KMS-11 (cell line): Measurements from ENCODE around the gene TPPP.
A peak's percentile ranks its signal among the peaks of the same experiment; 100 is the strongest.
"Not testable (repeated sequence)": the region's sequence is repeated elsewhere in the genome, so short reads cannot be mapped to it uniquely, and the experiment has no call there.

Experiments
- H2AFZ ChIP-seq: fragments of 200-600 bp; sonication (generic); 2 replicates; pipeline ENCODE4 v1.6.1; 2016; ENCODE audit warnings: antibody characterized with exemption, mixed run types, low read depth
- H3K27ac ChIP-seq: fragments of 200-600 bp; sonication (generic); 2 replicates; pipeline ENCODE4 v1.6.1; 2016; ENCODE audit warnings: mild to moderate bottlenecking, mixed run types
- H3K27me3 ChIP-seq: fragments of 200-600 bp; sonication (generic); 2 replicates; pipeline ENCODE4 v1.6.1; 2017; ENCODE audit warnings: mild to moderate bottlenecking, low read depth, mixed run types, moderate library complexity; ENCODE audit not compliant: insufficient read depth
- H3K36me3 ChIP-seq: fragments of 200-600 bp; sonication (generic); 2 replicates; pipeline ENCODE4 v1.6.1; 2017; ENCODE audit warnings: mild to moderate bottlenecking, mixed run types; ENCODE audit not compliant: insufficient read depth
- H3K4me1 ChIP-seq: fragments of 200-600 bp; sonication (generic); 2 replicates; pipeline ENCODE4 v1.6.1; 2016; ENCODE audit warnings: mild to moderate bottlenecking, low read depth, mixed run types; ENCODE audit not compliant: poor library complexity, severe bottlenecking
- H3K4me2 ChIP-seq: fragments of 200-600 bp; sonication (generic); 2 replicates; pipeline ENCODE4 v1.7.0; 2016; ENCODE audit warnings: mild to moderate bottlenecking, mixed run types
- H3K4me3 ChIP-seq: fragments of 200-600 bp; sonication (generic); IDR thresholded peaks from 2 replicates; pipeline ENCODE4 v1.6.1; 2017; ENCODE audit warnings: low read depth, low read length, mixed read lengths; ENCODE audit not compliant: insufficient read depth
- H3K79me2 ChIP-seq: fragments of 200-600 bp; sonication (generic); 2 replicates; pipeline ENCODE4 v1.6.1; 2016; ENCODE audit warnings: low read depth, mixed run types; ENCODE audit not compliant: insufficient read depth
- H3K9ac ChIP-seq: fragments of 200-600 bp; sonication (generic); 2 replicates; pipeline ENCODE4 v1.6.1; 2016; ENCODE audit warnings: mild to moderate bottlenecking, mixed run types
- H4K20me1 ChIP-seq: fragments of 200-600 bp; sonication (generic); 2 replicates; pipeline ENCODE4 v1.6.1; 2016; ENCODE audit warnings: mild to moderate bottlenecking, mixed run types; ENCODE audit not compliant: insufficient read depth
- TF ChIP-seq, protein P1 (sequence below): fragments of 200-600 bp; sonication (generic); conservative IDR thresholded peaks from 2 replicates; pipeline ENCODE4 v1.6.1; 2017; ENCODE audit warnings: low read depth, mild to moderate bottlenecking, antibody characterized with exemption, low read length, moderate library complexity, mixed read lengths

TPPP gene

DNA sequence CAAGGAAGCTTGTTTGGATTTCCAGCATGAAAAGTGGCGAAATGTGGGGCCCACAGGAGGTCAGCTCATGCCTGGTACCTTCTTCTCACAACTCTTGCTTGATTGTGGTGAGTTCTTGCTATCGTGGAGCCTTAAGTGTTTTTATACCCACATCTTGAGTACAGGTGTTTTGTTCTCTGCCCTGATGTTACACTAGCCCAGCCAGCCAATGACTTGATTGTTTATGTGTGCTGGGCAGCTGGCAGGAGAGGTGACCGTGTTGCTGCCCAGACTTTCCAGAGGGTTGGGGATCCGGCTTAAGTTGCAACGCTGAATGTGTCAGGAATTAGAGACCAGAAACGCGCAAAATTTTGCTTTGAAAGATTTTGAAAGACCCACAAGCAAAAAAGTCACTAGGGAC lies 24.0 kb upstream of the TPPP start:
- H4K20me1 ChIP-seq = no peaks in the 10 kb centered on the region

DNA sequence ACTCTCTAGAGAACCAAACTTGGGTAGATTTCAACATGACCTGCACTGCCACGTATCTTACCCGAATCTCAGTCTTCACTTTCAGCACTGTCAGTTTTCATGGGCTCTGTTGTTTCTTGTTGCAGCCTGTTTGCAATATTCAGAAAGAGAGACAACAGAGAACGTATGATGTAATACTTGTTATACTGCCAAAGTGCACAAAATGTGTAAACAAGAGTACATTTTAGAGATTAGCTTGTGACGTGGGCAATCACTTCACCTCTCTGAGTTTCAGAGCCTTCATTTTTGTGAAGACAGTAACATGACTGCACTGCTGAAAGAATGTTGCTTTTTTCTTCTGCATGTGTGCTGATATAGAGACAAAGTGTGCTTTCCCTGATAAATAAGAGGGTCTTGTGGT lies 23.6 kb upstream of the TPPP start:
- H3K4me3 ChIP-seq, H3K9ac ChIP-seq, H3K36me3 ChIP-seq, H3K4me2 ChIP-seq, H3K27me3 ChIP-seq, H3K27ac ChIP-seq, H3K79me2 ChIP-seq, H2AFZ ChIP-seq, H4K20me1 ChIP-seq: not testable (repeated sequence)
- H3K4me1 ChIP-seq = peaks cover 26% of the 10 kb centered on the region

More for the DNA sequence above, 24.0 kb upstream of the TPPP start:
- Histone ChIP-seq H3K9ac (no peak overlapping the region), H3K4me3 (no peak overlapping the region), H2AFZ (no peak overlapping the region), H3K27me3 (no peaks in the 10 kb centered on the region), H3K4me2 (no peak overlapping the region), H3K36me3 (no peaks in the 10 kb centered on the region), H3K27ac (no peak overlapping the region), H3K4me1 (peaks cover 26% of the 10 kb centered on the region), H3K79me2 (no peaks in the 10 kb centered on the region)
- TF ChIP-seq, protein P1, sequence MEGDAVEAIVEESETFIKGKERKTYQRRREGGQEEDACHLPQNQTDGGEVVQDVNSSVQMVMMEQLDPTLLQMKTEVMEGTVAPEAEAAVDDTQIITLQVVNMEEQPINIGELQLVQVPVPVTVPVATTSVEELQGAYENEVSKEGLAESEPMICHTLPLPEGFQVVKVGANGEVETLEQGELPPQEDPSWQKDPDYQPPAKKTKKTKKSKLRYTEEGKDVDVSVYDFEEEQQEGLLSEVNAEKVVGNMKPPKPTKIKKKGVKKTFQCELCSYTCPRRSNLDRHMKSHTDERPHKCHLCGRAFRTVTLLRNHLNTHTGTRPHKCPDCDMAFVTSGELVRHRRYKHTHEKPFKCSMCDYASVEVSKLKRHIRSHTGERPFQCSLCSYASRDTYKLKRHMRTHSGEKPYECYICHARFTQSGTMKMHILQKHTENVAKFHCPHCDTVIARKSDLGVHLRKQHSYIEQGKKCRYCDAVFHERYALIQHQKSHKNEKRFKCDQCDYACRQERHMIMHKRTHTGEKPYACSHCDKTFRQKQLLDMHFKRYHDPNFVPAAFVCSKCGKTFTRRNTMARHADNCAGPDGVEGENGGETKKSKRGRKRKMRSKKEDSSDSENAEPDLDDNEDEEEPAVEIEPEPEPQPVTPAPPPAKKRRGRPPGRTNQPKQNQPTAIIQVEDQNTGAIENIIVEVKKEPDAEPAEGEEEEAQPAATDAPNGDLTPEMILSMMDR = no peak

DNA sequence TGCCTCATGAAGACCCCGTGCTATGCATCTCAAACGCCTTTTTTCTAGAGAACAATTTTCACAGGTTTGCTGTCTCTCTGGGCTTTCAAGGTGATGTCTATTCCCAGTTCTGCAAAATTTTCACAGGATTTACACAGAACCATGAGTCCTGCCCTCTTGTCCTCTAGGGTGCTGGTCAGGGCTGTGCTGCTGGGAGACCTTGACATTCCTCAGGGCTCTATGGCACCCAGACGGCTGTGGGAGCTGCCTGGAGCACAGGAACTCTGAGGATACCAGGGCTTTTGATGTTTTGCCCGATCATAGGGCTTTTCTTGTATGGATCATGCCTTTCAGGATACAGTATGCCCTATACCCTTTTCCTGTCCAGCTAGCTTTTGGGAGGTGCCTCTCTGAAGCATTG lies 22.5 kb upstream of the TPPP start:
- H3K27ac ChIP-seq, H3K9ac ChIP-seq, H3K36me3 ChIP-seq, H4K20me1 ChIP-seq, H3K79me2 ChIP-seq, H3K4me3 ChIP-seq, H3K27me3 ChIP-seq, H3K4me2 ChIP-seq, H2AFZ ChIP-seq: not testable (repeated sequence)
- peaks cover 26% of the 10 kb centered on the region for H3K4me1 ChIP-seq

DNA sequence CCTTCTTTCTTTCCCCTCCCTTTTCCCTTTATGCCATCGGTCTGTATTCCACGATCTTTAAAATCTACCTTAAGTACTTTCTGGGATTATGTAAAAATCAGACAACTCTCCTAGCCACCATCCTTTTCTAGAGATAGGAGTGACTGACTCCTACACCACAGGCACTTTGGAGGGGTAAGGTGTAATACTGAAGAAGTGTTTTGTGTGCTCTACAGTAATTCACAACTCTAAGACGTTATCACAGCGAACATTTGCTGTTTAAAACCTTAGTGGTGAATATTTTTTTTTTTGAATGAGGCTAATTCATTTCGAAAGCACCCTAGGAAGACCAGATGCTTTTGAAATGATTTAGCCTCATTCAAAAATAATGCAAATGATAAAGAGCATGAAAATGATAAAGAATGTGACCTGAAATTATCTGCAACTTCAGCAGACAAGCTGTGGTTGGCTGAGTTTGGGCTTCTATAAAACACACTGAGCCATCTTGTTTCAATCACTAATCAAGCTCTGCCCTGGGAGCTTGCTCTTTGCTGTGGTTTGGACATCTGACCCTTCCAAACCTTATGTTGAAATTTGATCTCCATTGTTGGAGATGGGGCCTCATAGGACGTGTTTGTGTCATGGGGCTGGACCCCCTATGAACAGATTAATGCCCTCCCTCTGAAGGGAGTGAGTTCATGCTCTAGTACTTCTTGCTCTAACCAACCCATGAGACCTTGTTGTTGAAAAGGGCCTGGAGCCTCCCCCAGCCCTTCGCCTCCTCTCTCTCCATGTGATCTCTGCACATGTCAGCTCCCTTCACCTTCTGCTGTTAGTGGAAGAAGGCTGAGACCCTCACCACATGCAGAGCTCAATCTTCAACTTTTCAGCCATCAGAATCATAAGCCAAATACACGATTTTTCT lies 21.3 kb upstream of the TPPP start:
- H3K79me2 ChIP-seq, H4K20me1 ChIP-seq, H3K36me3 ChIP-seq, H3K4me3 ChIP-seq, H3K27me3 ChIP-seq, H2AFZ ChIP-seq, H3K9ac ChIP-seq: not testable (repeated sequence)
- Histone ChIP-seq H3K4me1 (peaks cover 26% of the 10 kb centered on the region), H3K27ac (peak overlapping the region; percentile 38; the same call in 1 of the 2 replicates), H3K4me2 (peak overlapping the region; percentile 52; the same call in 1 of the 2 replicates)

GRCh38 chr5:713686-714085 lies 20.5 kb upstream of the TPPP start:
- Histone ChIP-seq H3K4me1 (peaks cover 26% of the 10 kb centered on the region), H3K4me2 (peak overlapping the region; percentile 52), H3K27ac (peak overlapping the region; percentile 37; the same call in 1 of the 2 replicates)
- not testable (repeated sequence) for H3K36me3 ChIP-seq, H2AFZ ChIP-seq, H4K20me1 ChIP-seq, H3K27me3 ChIP-seq, H3K9ac ChIP-seq, H3K79me2 ChIP-seq, H3K4me3 ChIP-seq

GRCh38 chr5:708848-709517 lies 15.8 kb upstream of the TPPP start:
- not testable (repeated sequence) for H2AFZ ChIP-seq, H3K27ac ChIP-seq, H3K27me3 ChIP-seq, H3K79me2 ChIP-seq, H3K9ac ChIP-seq, H3K4me3 ChIP-seq, H3K36me3 ChIP-seq, H3K4me2 ChIP-seq, H4K20me1 ChIP-seq
- H3K4me1 ChIP-seq = peaks cover 11% of the 10 kb centered on the region

GRCh38 chr5:708374-708773 lies 15.2 kb upstream of the TPPP start:
- not testable (repeated sequence) for H3K36me3 ChIP-seq, H3K27ac ChIP-seq, H3K4me2 ChIP-seq, H3K4me3 ChIP-seq, H3K4me1 ChIP-seq, H3K9ac ChIP-seq, H3K27me3 ChIP-seq, H2AFZ ChIP-seq, H4K20me1 ChIP-seq, H3K79me2 ChIP-seq

GRCh38 chr5:706127-706526 lies 13.0 kb upstream of the TPPP start:
- not testable (repeated sequence) for H3K4me1 ChIP-seq, H3K36me3 ChIP-seq, H3K4me2 ChIP-seq, H4K20me1 ChIP-seq, H3K79me2 ChIP-seq, H2AFZ ChIP-seq, H3K27me3 ChIP-seq, H3K4me3 ChIP-seq, H3K9ac ChIP-seq, H3K27ac ChIP-seq
